ENCODE data around the gene XPNPEP2.

- no peak for TF ChIP-seq CTCF (IDR thresholded peaks at IDR 0.05)
- TF ChIP-seq ZFX (IDR thresholded peaks at IDR 0.05; ENCODE audit: borderline replicate concordance): no peak
Observed at GRCh38 chrX:129732857-129733256, 5.9 kb upstream of the XPNPEP2 start.
